NCI-H2196 (cell line): ENCODE results near the gene KIAA1217.

ENCODE experiments used
- DNase-seq: peaks from one replicate; lab custom pipeline; 2025; ENCODE audit not compliant: unreplicated experiment; lab: John Stamatoyannopoulos, UW

KIAA1217 gene

GRCh38 chr10:24358022-24358421, 149.1 kb downstream of the KIAA1217 start:
- DNase-seq = no peak

GRCh38 chr10:24360282-24361127, 151.6 kb downstream of the KIAA1217 start:
- DNase-seq = peak; percentile 6

GRCh38 chr10:24363070-24363469, 154.1 kb downstream of the KIAA1217 start:
- DNase-seq = no peak

GRCh38 chr10:24367688-24368087, 158.8 kb downstream of the KIAA1217 start:
- DNase-seq = no peak

- no peak for DNase-seq
Observed at GRCh38 chr10:24370877-24371276, 161.9 kb downstream of the KIAA1217 start.

GRCh38 chr10:24371396-24371795, 162.5 kb downstream of the KIAA1217 start:
- DNase-seq = no peak

- no peak for DNase-seq
Observed at GRCh38 chr10:24374134-24374915, 165.4 kb downstream of the KIAA1217 start.

GRCh38 chr10:24375510-24375909, 166.6 kb downstream of the KIAA1217 start:
- no peak for DNase-seq

- no peak for DNase-seq
Observed at GRCh38 chr10:24376731-24377130, 167.8 kb downstream of the KIAA1217 start.

- no peak for DNase-seq
Observed at GRCh38 chr10:24378126-24378920, 169.4 kb downstream of the KIAA1217 start.

- no peak for DNase-seq
Observed at GRCh38 chr10:24381235-24382010, 172.5 kb downstream of the KIAA1217 start.

GRCh38 chr10:24382045-24382444, 173.1 kb downstream of the KIAA1217 start:
- no peak for DNase-seq

- no peak for DNase-seq
Observed at GRCh38 chr10:24382596-24382978, 173.6 kb downstream of the KIAA1217 start.

GRCh38 chr10:24382979-24383663, 174.2 kb downstream of the KIAA1217 start:
- no peak for DNase-seq

GRCh38 chr10:24383681-24384106, 174.8 kb downstream of the KIAA1217 start:
- DNase-seq = peak; percentile 31

GRCh38 chr10:24384954-24385353, 176.0 kb downstream of the KIAA1217 start:
- no peak for DNase-seq

- no peak for DNase-seq
Observed at GRCh38 chr10:24385776-24386175, 176.8 kb downstream of the KIAA1217 start.

GRCh38 chr10:24390146-24390700, 181.3 kb downstream of the KIAA1217 start:
- no peak for DNase-seq

GRCh38 chr10:24390746-24391145, 181.8 kb downstream of the KIAA1217 start:
- no peak for DNase-seq

GRCh38 chr10:24393201-24393600, 184.3 kb downstream of the KIAA1217 start:
- no peak for DNase-seq
